HepG2 (cell line): ENCODE measurements around the gene HIF1AN. TPM values are rescaled to one million over a fixed set of nuclear protein-coding genes. Genes with fewer than 3 reads are reported as not detected.

Source experiments
- CAMTA2 ChIP-seq: sonication (generic); formaldehyde crosslinking; IDR thresholded peaks from 2 replicates; pipeline ENCODE4 v1.4.0; 2020; ENCODE audit warnings: mild to moderate bottlenecking, missing genetic modification reagents, borderline replicate concordance
- GLI4 ChIP-seq: sonication (generic); formaldehyde crosslinking; IDR thresholded peaks from 2 replicates; pipeline ENCODE4 v1.5.1; 2020; ENCODE audit warnings: missing genetic modification reagents, mild to moderate bottlenecking, moderate library complexity, borderline replicate concordance
- HDAC1 ChIP-seq: sonication (generic); formaldehyde crosslinking; IDR thresholded peaks from 2 replicates; pipeline ENCODE4 v1.5.1; 2020; ENCODE audit warnings: mild to moderate bottlenecking, missing genetic modification reagents
- HNRNPK ChIP-seq: fragments of 200-400 bp; formaldehyde crosslinking; IDR thresholded peaks from 2 replicates; pipeline ENCODE4 v1.6.1; 2018; ENCODE audit warnings: low read length, low read depth, moderate library complexity, mild to moderate bottlenecking; ENCODE audit not compliant: poor library complexity, severe bottlenecking
- HOXA7 ChIP-seq: sonication (generic); formaldehyde crosslinking; IDR thresholded peaks from 2 replicates; pipeline ENCODE4 v1.8.1; 2022; ENCODE audit warnings: mild to moderate bottlenecking, missing genetic modification reagents, moderate library complexity
- NFYC ChIP-seq: IDR thresholded peaks from 2 replicates; pipeline ENCODE4 v1.6.1; 2016; ENCODE audit warnings: missing genetic modification reagents, missing compliant biosample characterization
- ZMYM3 ChIP-seq: sonication (generic); formaldehyde crosslinking; IDR thresholded peaks from 2 replicates; pipeline ENCODE4 v1.5.1; 2020; ENCODE audit warnings: mild to moderate bottlenecking, missing genetic modification reagents
- ZNF598 ChIP-seq: sonication (generic); formaldehyde crosslinking; IDR thresholded peaks from 2 replicates; pipeline ENCODE4 v1.5.1; 2020; ENCODE audit warnings: mild to moderate bottlenecking, missing genetic modification reagents, borderline replicate concordance
- ZSCAN21 ChIP-seq: sonication (generic); formaldehyde crosslinking; IDR thresholded peaks from 2 replicates; pipeline ENCODE4 v1.8.0; 2022; ENCODE audit warnings: mild to moderate bottlenecking, missing genetic modification reagents, moderate library complexity, borderline replicate concordance
- polyA plus RNA-seq, 8 experiments: library from polyadenylated mRNA; depleted of rRNA in 3 of 8; stranded (reverse) in 7 of 8; unstranded in 1 of 8; fragments of >200 nt; fragmentation: Illumina TruSeq in 4 of 8; extraction: Trizol in 4 of 8; gene quantifications; 2 replicates each; pipeline versions ENCODE4 v1.2.1 to v1.2.3, GENCODE V29; 2011 to 2016; ENCODE audit warnings: low read depth in 4 of 8, missing spikeins in 1 of 8, mixed read lengths in 1 of 8; ENCODE audit not compliant: insufficient read depth in 1 of 8
- total RNA-seq, 5 experiments: library from RNA; depleted of rRNA; stranded (reverse); fragments of >200 nt; fragmentation: Illumina TruSeq; extraction: Trizol; gene quantifications; 2 replicates each; pipeline ENCODE4 v1.2.3, GENCODE V29; 2016; ENCODE audit warnings: low read depth in 1 of 5
- TF ChIP-seq, protein P1 (sequence below): sonication (generic); formaldehyde crosslinking; IDR thresholded peaks from 2 replicates; pipeline ENCODE4 v1.5.1; 2020; ENCODE audit warnings: missing genetic modification reagents, mild to moderate bottlenecking, borderline replicate concordance
- TF ChIP-seq, protein P2 (sequence below): conservative IDR thresholded peaks from 2 replicates; pipeline ENCODE4 v1.6.1; 2018; ENCODE audit warnings: missing genetic modification reagents
- TF ChIP-seq, protein P3 (sequence below): sonication (generic); formaldehyde crosslinking; IDR thresholded peaks from 2 replicates; pipeline ENCODE4 v1.4.0; 2020; ENCODE audit warnings: missing genetic modification reagents
- TF ChIP-seq, protein P4 (sequence below): IDR thresholded peaks from 2 replicates; pipeline ENCODE4 v1.6.1; 2016; ENCODE audit warnings: low read depth, missing genetic modification reagents, missing compliant biosample characterization
- TF ChIP-seq, protein P5 (sequence below): IDR thresholded peaks from 2 replicates; pipeline ENCODE4 v1.6.1; 2012; ENCODE audit warnings: inconsistent platforms

HIF1AN gene
- total and polyA plus RNA-seq, 2 of the 13 experiments (the other 11 are each of a cell fraction or from before 2014, with no cell fraction given), result 8.6 to 10.7 TPM

DNA sequence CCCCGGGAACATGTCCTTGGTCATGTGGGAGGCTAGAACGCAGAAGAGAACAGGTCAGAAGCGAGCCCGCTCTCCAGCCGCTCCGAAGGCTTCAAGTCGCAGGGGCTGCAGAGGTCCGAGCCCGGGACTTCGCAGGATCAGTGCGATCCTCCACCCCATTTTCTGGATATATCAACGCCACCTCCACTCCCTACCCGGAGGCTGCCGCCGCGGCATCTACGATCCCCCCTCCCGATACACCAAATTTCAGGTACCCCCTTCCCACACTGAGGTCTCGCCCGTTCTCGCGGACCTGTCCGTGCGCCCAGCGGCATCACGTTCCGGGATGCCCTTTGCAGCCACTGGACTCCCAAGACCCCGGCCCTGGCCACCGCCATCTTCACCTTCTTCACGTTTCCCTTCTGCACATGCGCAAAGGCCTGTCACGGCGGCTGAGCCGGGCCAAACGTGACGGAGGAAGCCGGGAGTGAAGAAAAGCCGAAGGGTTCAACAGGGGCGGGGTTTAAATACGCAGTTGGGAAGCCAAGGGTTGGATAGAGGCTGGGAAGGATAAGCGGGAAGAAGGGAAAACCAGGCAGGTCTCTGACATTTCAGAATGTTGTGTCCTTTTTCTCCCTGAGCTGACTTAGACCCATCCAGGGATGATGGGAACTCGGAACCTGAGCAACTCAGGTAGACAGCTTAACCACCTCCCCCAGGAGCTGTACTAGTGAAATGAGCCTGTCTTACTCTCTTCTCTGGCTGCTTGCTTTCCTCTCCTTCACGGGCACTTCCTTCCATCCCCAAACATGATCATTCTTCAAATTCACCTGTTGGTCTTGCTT, 6.1 kb upstream of the HIF1AN start, which contains the start of gene NDUFB8 (continued):
- TF ChIP-seq, protein P1, sequence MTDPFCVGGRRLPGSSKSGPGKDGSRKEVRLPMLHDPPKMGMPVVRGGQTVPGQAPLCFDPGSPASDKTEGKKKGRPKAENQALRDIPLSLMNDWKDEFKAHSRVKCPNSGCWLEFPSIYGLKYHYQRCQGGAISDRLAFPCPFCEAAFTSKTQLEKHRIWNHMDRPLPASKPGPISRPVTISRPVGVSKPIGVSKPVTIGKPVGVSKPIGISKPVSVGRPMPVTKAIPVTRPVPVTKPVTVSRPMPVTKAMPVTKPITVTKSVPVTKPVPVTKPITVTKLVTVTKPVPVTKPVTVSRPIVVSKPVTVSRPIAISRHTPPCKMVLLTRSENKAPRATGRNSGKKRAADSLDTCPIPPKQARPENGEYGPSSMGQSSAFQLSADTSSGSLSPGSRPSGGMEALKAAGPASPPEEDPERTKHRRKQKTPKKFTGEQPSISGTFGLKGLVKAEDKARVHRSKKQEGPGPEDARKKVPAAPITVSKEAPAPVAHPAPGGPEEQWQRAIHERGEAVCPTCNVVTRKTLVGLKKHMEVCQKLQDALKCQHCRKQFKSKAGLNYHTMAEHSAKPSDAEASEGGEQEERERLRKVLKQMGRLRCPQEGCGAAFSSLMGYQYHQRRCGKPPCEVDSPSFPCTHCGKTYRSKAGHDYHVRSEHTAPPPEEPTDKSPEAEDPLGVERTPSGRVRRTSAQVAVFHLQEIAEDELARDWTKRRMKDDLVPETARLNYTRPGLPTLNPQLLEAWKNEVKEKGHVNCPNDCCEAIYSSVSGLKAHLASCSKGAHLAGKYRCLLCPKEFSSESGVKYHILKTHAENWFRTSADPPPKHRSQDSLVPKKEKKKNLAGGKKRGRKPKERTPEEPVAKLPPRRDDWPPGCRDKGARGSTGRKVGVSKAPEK (CRISPR knock-in tag), result no peak
- TF ChIP-seq ZNF598 (CRISPR knock-in tag), result 0 out of 2 replicates have a peak, but pooled peaks have one; percentile 48
- TF ChIP-seq, protein P2, sequence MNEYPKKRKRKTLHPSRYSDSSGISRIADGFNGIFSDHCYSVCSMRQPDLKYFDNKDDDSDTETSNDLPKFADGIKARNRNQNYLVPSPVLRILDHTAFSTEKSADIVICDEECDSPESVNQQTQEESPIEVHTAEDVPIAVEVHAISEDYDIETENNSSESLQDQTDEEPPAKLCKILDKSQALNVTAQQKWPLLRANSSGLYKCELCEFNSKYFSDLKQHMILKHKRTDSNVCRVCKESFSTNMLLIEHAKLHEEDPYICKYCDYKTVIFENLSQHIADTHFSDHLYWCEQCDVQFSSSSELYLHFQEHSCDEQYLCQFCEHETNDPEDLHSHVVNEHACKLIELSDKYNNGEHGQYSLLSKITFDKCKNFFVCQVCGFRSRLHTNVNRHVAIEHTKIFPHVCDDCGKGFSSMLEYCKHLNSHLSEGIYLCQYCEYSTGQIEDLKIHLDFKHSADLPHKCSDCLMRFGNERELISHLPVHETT, result no peak
- TF ChIP-seq, protein P3, sequence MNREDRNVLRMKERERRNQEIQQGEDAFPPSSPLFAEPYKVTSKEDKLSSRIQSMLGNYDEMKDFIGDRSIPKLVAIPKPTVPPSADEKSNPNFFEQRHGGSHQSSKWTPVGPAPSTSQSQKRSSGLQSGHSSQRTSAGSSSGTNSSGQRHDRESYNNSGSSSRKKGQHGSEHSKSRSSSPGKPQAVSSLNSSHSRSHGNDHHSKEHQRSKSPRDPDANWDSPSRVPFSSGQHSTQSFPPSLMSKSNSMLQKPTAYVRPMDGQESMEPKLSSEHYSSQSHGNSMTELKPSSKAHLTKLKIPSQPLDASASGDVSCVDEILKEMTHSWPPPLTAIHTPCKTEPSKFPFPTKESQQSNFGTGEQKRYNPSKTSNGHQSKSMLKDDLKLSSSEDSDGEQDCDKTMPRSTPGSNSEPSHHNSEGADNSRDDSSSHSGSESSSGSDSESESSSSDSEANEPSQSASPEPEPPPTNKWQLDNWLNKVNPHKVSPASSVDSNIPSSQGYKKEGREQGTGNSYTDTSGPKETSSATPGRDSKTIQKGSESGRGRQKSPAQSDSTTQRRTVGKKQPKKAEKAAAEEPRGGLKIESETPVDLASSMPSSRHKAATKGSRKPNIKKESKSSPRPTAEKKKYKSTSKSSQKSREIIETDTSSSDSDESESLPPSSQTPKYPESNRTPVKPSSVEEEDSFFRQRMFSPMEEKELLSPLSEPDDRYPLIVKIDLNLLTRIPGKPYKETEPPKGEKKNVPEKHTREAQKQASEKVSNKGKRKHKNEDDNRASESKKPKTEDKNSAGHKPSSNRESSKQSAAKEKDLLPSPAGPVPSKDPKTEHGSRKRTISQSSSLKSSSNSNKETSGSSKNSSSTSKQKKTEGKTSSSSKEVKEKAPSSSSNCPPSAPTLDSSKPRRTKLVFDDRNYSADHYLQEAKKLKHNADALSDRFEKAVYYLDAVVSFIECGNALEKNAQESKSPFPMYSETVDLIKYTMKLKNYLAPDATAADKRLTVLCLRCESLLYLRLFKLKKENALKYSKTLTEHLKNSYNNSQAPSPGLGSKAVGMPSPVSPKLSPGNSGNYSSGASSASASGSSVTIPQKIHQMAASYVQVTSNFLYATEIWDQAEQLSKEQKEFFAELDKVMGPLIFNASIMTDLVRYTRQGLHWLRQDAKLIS (CRISPR knock-in tag), result no peak
- no peak for TF ChIP-seq HOXA7
- peak; percentile 82 for TF ChIP-seq ZMYM3 (CRISPR knock-in tag)
- peak; percentile 59; the same call in 1 of the 2 replicates for TF ChIP-seq HDAC1
- TF ChIP-seq, protein P4, sequence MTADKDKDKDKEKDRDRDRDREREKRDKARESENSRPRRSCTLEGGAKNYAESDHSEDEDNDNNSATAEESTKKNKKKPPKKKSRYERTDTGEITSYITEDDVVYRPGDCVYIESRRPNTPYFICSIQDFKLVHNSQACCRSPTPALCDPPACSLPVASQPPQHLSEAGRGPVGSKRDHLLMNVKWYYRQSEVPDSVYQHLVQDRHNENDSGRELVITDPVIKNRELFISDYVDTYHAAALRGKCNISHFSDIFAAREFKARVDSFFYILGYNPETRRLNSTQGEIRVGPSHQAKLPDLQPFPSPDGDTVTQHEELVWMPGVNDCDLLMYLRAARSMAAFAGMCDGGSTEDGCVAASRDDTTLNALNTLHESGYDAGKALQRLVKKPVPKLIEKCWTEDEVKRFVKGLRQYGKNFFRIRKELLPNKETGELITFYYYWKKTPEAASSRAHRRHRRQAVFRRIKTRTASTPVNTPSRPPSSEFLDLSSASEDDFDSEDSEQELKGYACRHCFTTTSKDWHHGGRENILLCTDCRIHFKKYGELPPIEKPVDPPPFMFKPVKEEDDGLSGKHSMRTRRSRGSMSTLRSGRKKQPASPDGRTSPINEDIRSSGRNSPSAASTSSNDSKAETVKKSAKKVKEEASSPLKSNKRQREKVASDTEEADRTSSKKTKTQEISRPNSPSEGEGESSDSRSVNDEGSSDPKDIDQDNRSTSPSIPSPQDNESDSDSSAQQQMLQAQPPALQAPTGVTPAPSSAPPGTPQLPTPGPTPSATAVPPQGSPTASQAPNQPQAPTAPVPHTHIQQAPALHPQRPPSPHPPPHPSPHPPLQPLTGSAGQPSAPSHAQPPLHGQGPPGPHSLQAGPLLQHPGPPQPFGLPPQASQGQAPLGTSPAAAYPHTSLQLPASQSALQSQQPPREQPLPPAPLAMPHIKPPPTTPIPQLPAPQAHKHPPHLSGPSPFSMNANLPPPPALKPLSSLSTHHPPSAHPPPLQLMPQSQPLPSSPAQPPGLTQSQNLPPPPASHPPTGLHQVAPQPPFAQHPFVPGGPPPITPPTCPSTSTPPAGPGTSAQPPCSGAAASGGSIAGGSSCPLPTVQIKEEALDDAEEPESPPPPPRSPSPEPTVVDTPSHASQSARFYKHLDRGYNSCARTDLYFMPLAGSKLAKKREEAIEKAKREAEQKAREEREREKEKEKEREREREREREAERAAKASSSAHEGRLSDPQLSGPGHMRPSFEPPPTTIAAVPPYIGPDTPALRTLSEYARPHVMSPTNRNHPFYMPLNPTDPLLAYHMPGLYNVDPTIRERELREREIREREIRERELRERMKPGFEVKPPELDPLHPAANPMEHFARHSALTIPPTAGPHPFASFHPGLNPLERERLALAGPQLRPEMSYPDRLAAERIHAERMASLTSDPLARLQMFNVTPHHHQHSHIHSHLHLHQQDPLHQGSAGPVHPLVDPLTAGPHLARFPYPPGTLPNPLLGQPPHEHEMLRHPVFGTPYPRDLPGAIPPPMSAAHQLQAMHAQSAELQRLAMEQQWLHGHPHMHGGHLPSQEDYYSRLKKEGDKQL (CRISPR knock-in tag), result no peak
- no peak; the same call in 1 of the 2 replicates for TF ChIP-seq ZSCAN21 (CRISPR knock-in tag)
- no peak for TF ChIP-seq CAMTA2
- TF ChIP-seq, protein P5, sequence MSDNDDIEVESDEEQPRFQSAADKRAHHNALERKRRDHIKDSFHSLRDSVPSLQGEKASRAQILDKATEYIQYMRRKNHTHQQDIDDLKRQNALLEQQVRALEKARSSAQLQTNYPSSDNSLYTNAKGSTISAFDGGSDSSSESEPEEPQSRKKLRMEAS, result peak; percentile 61; the same call in 1 of the 2 replicates
- TF ChIP-seq NFYC (CRISPR knock-in tag), result no peak
- no peak for TF ChIP-seq GLI4 (CRISPR knock-in tag)
- TF ChIP-seq HNRNPK, result no peak
